GM23248 (cell line): Measurements from ENCODE around the gene ANO8.

Experiments
- EZH2 ChIP-seq: fragments of 200-600 bp; sonication (generic); IDR thresholded peaks from 2 replicates; pipeline ENCODE4 v1.6.1; 2018; ENCODE audit warnings: antibody characterized with exemption, mild to moderate bottlenecking; ENCODE audit not compliant: insufficient read depth, poor library complexity, severe bottlenecking
- EZH2phosphoT487 ChIP-seq: fragments of 200-600 bp; sonication (generic); IDR thresholded peaks from 2 replicates; pipeline ENCODE4 v1.6.1; 2018; ENCODE audit warnings: antibody characterized with exemption, moderate library complexity, mild to moderate bottlenecking, low read depth; ENCODE audit not compliant: insufficient read depth

DNA sequence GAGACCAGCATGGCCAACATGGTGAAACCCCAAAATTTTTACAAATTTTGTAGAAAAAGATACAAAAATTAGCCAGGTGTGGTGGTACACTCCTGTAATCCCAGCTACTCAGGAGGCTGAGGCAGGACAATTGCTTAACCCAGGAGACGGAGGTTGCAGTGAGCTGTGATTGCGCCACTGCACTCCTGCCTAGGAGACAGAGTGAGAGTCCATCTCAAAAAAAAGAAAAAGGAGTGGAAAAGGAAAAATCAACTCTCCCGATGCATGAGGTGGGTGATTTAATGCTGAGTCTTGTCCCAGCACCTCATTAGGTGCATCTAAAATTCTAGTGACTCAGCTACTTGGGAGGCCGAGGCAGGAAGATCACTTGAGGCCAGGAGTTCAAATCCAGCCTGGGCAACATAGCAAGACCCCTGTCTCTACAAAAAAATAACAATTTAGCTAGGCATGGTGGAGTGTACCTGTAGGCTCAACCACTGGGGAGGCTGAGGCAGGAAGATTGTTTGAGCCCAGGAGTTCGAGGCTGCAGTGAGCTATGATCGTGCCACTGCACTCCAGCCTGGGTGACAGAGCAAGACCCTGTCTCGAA, 22.5 kb upstream of the ANO8 start:
- TF ChIP-seq EZH2 (no peak), EZH2phosphoT487 (no peak)
